ENCODE results near the gene PCDHA1. TPM values are rescaled to one million over a fixed set of nuclear protein-coding genes. Genes with fewer than 3 reads are reported as not detected.

PCDHA1 gene
- total and polyA plus RNA-seq, 2 donors (not counting 3 experiments of a cell fraction or from before 2014, with no cell fraction given), result 0.04 TPM; not detected in 1

DNA sequence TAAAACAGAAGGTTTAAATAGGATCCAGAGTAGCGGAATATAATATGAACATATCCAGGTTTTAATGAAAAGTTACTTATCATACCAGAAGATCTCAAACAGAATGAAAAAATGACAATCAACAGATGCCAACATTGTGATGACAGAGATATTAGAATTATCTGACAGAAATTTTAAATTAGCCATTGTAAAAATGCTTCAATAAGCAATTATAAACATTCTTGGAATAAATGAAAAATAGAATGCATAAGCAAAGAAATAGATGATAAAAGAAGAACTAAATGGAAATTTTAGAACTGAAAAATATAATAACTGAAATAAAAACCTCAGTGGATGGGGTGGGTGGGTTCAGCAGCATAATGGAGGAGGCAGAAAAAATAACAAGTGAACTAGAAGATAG, 48.5 kb upstream of the PCDHA1 start:
- Histone ChIP-seq H3K4me3 (replicated peaks in 1 of 3; ENCODE audit: insufficient read depth in 1 of 3, low read depth in 1 of 3, low read length in 3 of 3) (no peak overlapping the region), H2AFZ (ENCODE audit: low read depth, low read length) (no peak overlapping the region), H3K9ac (replicated peaks; ENCODE audit: extremely low read depth, insufficient read depth, low read length) (no peak overlapping the region), H4K20me1 (replicated peaks; ENCODE audit: control insufficient read depth, extremely low read depth, insufficient read depth, low read length) (no peaks in the 10 kb centered on the region), H3K79me2 (ENCODE audit: control insufficient read depth, insufficient read depth, low read length) (no peaks in the 10 kb centered on the region), H3K4me1 (ENCODE audit: control insufficient read depth, extremely low read depth, insufficient read depth, low read length) (no peaks in the 10 kb centered on the region), H3K9me1 (replicated peaks; ENCODE audit: control insufficient read depth, extremely low read depth, insufficient read depth, low read length) (no peaks in the 10 kb centered on the region), H3K27ac (ENCODE audit: insufficient read depth, low read depth, low read length) (no peak overlapping the region), H3K27me3 (ENCODE audit: control insufficient read depth in 2 of 2, insufficient read depth in 2 of 2, low read length in 2 of 2) (peaks cover 3 to 6% of the 10 kb centered on the region in 2 experiments), H3K4me2 (ENCODE audit: insufficient read depth, low read length) (no peak overlapping the region), H3K36me3 (ENCODE audit: control insufficient read depth in 2 of 2, extremely low read depth in 1 of 2, insufficient read depth in 2 of 2, low read length in 2 of 2) (no peaks in the 10 kb centered on the region), H3K9me3 (replicated peaks; ENCODE audit: control insufficient read depth, insufficient read depth, low read length) (no peaks in the 10 kb centered on the region)
- dilution Hi-C loops (cut with MboI; ENCODE audit: extremely low pct_ligation_motif_present, low sequenced_read_pairs), result no loop called here
- no peak for FAIRE-seq
- ChIA-PET CTCF (no interaction called here), POLR2A (no interaction called here)
- BruUV-seq (replicated peaks), result no TSS peak
- intact Hi-C loops (cut with micrococcal nuclease), result no loop called here
- no peak for DNase-seq (ENCODE audit: low read depth, low spot score)
- no peak for TF ChIP-seq JUN (IDR thresholded peaks at IDR 0.05; ENCODE audit: borderline replicate concordance, insufficient read depth, insufficient read length, low read depth)
- TF ChIP-seq, protein P1, sequence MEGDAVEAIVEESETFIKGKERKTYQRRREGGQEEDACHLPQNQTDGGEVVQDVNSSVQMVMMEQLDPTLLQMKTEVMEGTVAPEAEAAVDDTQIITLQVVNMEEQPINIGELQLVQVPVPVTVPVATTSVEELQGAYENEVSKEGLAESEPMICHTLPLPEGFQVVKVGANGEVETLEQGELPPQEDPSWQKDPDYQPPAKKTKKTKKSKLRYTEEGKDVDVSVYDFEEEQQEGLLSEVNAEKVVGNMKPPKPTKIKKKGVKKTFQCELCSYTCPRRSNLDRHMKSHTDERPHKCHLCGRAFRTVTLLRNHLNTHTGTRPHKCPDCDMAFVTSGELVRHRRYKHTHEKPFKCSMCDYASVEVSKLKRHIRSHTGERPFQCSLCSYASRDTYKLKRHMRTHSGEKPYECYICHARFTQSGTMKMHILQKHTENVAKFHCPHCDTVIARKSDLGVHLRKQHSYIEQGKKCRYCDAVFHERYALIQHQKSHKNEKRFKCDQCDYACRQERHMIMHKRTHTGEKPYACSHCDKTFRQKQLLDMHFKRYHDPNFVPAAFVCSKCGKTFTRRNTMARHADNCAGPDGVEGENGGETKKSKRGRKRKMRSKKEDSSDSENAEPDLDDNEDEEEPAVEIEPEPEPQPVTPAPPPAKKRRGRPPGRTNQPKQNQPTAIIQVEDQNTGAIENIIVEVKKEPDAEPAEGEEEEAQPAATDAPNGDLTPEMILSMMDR (IDR thresholded peaks at IDR 0.05; ENCODE audit: extremely low read depth in 1 of 2, insufficient read depth in 1 of 2, low read depth in 1 of 2, low read length in 2 of 2), result no peak
- TF ChIP-seq, protein P2, sequence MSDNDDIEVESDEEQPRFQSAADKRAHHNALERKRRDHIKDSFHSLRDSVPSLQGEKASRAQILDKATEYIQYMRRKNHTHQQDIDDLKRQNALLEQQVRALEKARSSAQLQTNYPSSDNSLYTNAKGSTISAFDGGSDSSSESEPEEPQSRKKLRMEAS (IDR thresholded peaks at IDR 0.05; ENCODE audit: insufficient read depth, insufficient read length), result no peak
- TF ChIP-seq POLR2A (IDR thresholded peaks at IDR 0.05; ENCODE audit: low read depth, low read length), result no peak
- TF ChIP-seq FOS (IDR thresholded peaks at IDR 0.05; ENCODE audit: borderline replicate concordance, insufficient read depth, low read length), result no peak
- no peak for TF ChIP-seq GATA2 (IDR thresholded peaks at IDR 0.05; ENCODE audit: insufficient read depth, insufficient read length, low read depth, low read length)
- no peak for TF ChIP-seq POLR2AphosphoS5 (IDR thresholded peaks at IDR 0.05; ENCODE audit: insufficient read depth, low read depth, low read length)
- no peak for TF ChIP-seq EZH2 (IDR thresholded peaks at IDR 0.05; ENCODE audit: borderline replicate concordance, low read depth, low read length, severe bottlenecking)
- TF ChIP-seq MYC (IDR thresholded peaks at IDR 0.05; ENCODE audit: low read depth, low read length), result no peak
